B cell (primary cell): ENCODE data around the gene CACNG6. TPM values are rescaled to one million over a fixed set of nuclear protein-coding genes. Genes with fewer than 3 reads are reported as not detected.

Experiments used
- ATAC-seq: fragments of 200-7000 bp; cut with Tn5 transposase; one replicate; pipeline ENCODE4 v1.10.0; 2021; ENCODE audit warnings: low read depth, mild to moderate bottlenecking, moderate number of reproducible peaks, moderate library complexity
- CTCF ChIA-PET: fragments of 350-600 bp; sonication (Branson Sonifier 250); formaldehyde crosslinking; loops from one replicate; lab custom pipeline; 2021; ENCODE audit warnings: antibody characterized with exemption, inconsistent platforms; lab: Charles Lee
- POLR2A ChIA-PET: fragments of 350-600 bp; sonication (Branson Sonifier 250); formaldehyde crosslinking; loops from one replicate; lab custom pipeline; 2021; ENCODE audit warnings: antibody characterized with exemption; lab: Charles Lee
- DNase-seq: peaks from one replicate; pipeline ENCODE4 v3.0.0; 2013
- H2AFZ ChIP-seq: 2 replicates; pipeline ENCODE4 v1.6.1; 2012; ENCODE audit warnings: mild to moderate bottlenecking, low read depth, low read length; ENCODE audit not compliant: insufficient read depth, poor library complexity, severe bottlenecking
- H3K27ac ChIP-seq, 2 donors: 1 replicate in 1 of 2; 2 replicates in 1 of 2; pipeline ENCODE4 v1.5.1; 2012 to 2013; ENCODE audit warnings: low read length in 2 of 2, mild to moderate bottlenecking in 2 of 2, moderate library complexity in 1 of 2
- H3K27me3 ChIP-seq, 4 experiments: fragments of 200-600 bp in 1 of 4; sonication (generic) in 1 of 4; replicated peaks in 1 of 4; 1 replicate in 2 of 4; 2 replicates in 2 of 4; pipeline versions ENCODE4 v1.6.1 to v1.7.0; 2013 to 2016; ENCODE audit warnings: low read length in 3 of 4, mild to moderate bottlenecking in 2 of 4, mixed read lengths in 1 of 4, moderate library complexity in 1 of 4; ENCODE audit not compliant: insufficient read depth in 4 of 4, control insufficient read depth in 3 of 4; ENCODE audit errors: control extremely low read depth in 1 of 4
- H3K36me3 ChIP-seq, 2 experiments: replicated peaks in 1 of 2; 1 replicate in 1 of 2; 2 replicates in 1 of 2; pipeline versions ENCODE4 v1.6.1 to v1.7.1; 2013; ENCODE audit warnings: low read length in 1 of 2; ENCODE audit not compliant: insufficient read depth in 2 of 2, control insufficient read depth in 1 of 2; ENCODE audit errors: control extremely low read depth in 1 of 2, extremely low read depth in 1 of 2
- H3K4me1 ChIP-seq, 2 donors: fragments of 200-600 bp in 1 of 2; sonication (generic) in 1 of 2; 1 replicate in 1 of 2; 2 replicates in 1 of 2; pipeline versions ENCODE4 v1.5.1 to v1.6.1; 2013 to 2017; ENCODE audit warnings: low read length in 2 of 2; ENCODE audit not compliant: control insufficient read depth in 2 of 2, insufficient read depth in 2 of 2
- H3K4me2 ChIP-seq: replicated peaks from 2 replicates; pipeline ENCODE3; 2012; ENCODE audit warnings: mild to moderate bottlenecking, low read depth, low read length; ENCODE audit not compliant: poor library complexity, severe bottlenecking
- H3K4me3 ChIP-seq, 5 experiments: fragments of 200-600 bp in 1 of 5; sonication (generic) in 1 of 5; 1 replicate in 3 of 5; 2 replicates in 2 of 5; pipeline versions ENCODE4 v1.5.1 to v1.7.0; 2011 to 2016; ENCODE audit warnings: low read length in 4 of 5, mild to moderate bottlenecking in 4 of 5, low read depth in 2 of 5, control low read depth in 1 of 5, moderate library complexity in 1 of 5; ENCODE audit not compliant: insufficient read depth in 1 of 5; ENCODE audit errors: control extremely low read depth in 1 of 5, extremely low read depth in 1 of 5
- H3K79me2 ChIP-seq: fragments of 200-600 bp; sonication (generic); one replicate; pipeline ENCODE4 v1.6.0; 2016; ENCODE audit warnings: low read length; ENCODE audit not compliant: control insufficient read depth, insufficient read depth
- H3K9ac ChIP-seq: fragments of 200-600 bp; sonication (generic); 2 replicates; pipeline ENCODE4 v1.6.1; 2017; ENCODE audit warnings: mild to moderate bottlenecking, low read length, moderate library complexity
- H3K9me3 ChIP-seq, 3 donors: one replicate each; pipeline versions ENCODE4 v1.6.1 to v1.7.1; 2013; ENCODE audit warnings: low read length in 2 of 3; ENCODE audit not compliant: control insufficient read depth in 2 of 3, insufficient read depth in 1 of 3; ENCODE audit errors: control extremely low read depth in 1 of 3
- H4K20me1 ChIP-seq: 2 replicates; pipeline ENCODE4 v1.6.0; 2012; ENCODE audit warnings: mild to moderate bottlenecking, low read length; ENCODE audit not compliant: insufficient read depth, control insufficient read depth, poor library complexity, severe bottlenecking
- H3K27ac Mint-ChIP-seq: one replicate; pipeline ENCODE4 v1.8.0; 2021; ENCODE audit warnings: mixed read lengths
- H3K27me3 Mint-ChIP-seq: one replicate; pipeline ENCODE4 v1.8.0; 2021; ENCODE audit warnings: mixed read lengths
- H3K4me1 Mint-ChIP-seq: one replicate; pipeline ENCODE4 v1.8.0; 2021; ENCODE audit warnings: mixed read lengths
- H3K4me3 Mint-ChIP-seq: one replicate; pipeline ENCODE4 v1.8.0; 2021; ENCODE audit warnings: mixed read lengths
- H3K9me3 Mint-ChIP-seq: one replicate; pipeline ENCODE4 v1.8.0; 2022; ENCODE audit warnings: mixed read lengths; ENCODE audit not compliant: insufficient read depth
- EZH2 ChIP-seq: IDR thresholded peaks from 2 replicates; pipeline ENCODE4 v1.6.1; 2012; ENCODE audit warnings: borderline replicate concordance, low read depth, mild to moderate bottlenecking, moderate library complexity, low read length; ENCODE audit not compliant: insufficient read depth, poor library complexity, severe bottlenecking
- WGBS: methylation state at CpG from one replicate; pipeline ENCODE4 v1.1.5; 2013; ENCODE audit warnings: missing lambda C conversion rate; ENCODE audit not compliant: insufficient coverage; 5-methylcytosine and 5-hydroxymethylcytosine counted together
- intact Hi-C: fragments of 100-400 bp; cut with micrococcal nuclease; formaldehyde crosslinking; loops from one replicate; pipeline ENCODE4 v1.10.0; 2022
- polyA plus RNA-seq: library from polyadenylated mRNA; depleted of rRNA; stranded (reverse); fragments of >200 nt; gene quantifications from 2 replicates; pipeline ENCODE4 v1.2.3, GENCODE V29; 2012
- total RNA-seq, 2 donors: library from RNA; stranded (reverse); fragments of 120-200 nt in 1 of 2; gene quantifications; 1 replicate in 1 of 2; 2 replicates in 1 of 2; pipeline versions ENCODE4 v1.2.3 to v1.2.4, GENCODE V29; 2013 to 2022
- TF ChIP-seq, protein P1 (sequence below): fragments of 200-600 bp; IDR thresholded peaks from one replicate; pipeline ENCODE4 v1.8.0; 2022; ENCODE audit warnings: antibody characterized with exemption, mild to moderate bottlenecking

The CACNG6 gene
- total and polyA plus RNA-seq, 2 donors (not counting 1 experiment from before 2014, with no cell fraction given) = not detected

DNA sequence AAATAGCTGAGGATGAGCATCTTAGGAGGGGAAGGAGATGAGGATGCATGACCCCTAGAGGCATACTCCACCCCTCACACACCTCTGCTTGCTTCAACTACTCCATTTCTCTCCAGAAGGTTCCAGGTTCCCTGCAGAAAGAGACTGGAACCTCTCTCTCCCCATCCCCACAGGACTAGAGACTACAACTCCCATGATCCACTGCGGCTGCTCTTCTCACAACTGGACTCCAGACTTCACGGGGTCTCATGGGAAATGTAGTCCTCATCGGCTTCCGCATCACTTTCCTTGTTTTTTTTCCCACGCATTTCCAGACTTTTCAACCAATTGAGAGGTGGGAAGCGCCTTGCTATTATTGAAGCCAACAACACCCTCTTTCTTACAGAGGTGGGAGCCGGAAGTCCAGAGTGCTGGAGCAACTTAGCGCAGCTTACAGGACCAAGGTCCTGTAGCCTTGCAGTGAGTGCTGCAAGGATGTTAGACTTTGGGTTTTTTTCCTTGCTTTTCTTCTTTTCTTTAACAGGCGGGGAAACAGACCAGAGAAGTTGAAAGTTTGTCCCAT is 13.9 kb upstream of the CACNG6 start:
- H3K27me3 ChIP-seq = peaks cover 0 to 58% (median 30%) of the 10 kb centered on the region in 4 experiments
- Mint-ChIP-seq H3K27ac (peak overlapping the region; percentile 11), H3K4me3 (peak overlapping the region; percentile 86), H3K4me1 (peaks cover 19% of the 10 kb centered on the region), H3K9me3 (no peaks in the 10 kb centered on the region), H3K27me3 (peaks cover 50% of the 10 kb centered on the region)
- H2AFZ ChIP-seq = peak overlapping the region; percentile 72
- intact Hi-C loops = no loop called here
- TF ChIP-seq, protein P1, sequence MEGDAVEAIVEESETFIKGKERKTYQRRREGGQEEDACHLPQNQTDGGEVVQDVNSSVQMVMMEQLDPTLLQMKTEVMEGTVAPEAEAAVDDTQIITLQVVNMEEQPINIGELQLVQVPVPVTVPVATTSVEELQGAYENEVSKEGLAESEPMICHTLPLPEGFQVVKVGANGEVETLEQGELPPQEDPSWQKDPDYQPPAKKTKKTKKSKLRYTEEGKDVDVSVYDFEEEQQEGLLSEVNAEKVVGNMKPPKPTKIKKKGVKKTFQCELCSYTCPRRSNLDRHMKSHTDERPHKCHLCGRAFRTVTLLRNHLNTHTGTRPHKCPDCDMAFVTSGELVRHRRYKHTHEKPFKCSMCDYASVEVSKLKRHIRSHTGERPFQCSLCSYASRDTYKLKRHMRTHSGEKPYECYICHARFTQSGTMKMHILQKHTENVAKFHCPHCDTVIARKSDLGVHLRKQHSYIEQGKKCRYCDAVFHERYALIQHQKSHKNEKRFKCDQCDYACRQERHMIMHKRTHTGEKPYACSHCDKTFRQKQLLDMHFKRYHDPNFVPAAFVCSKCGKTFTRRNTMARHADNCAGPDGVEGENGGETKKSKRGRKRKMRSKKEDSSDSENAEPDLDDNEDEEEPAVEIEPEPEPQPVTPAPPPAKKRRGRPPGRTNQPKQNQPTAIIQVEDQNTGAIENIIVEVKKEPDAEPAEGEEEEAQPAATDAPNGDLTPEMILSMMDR = no peak
- no peak for TF ChIP-seq EZH2
- peak overlapping the region; percentile 58 for H3K9ac ChIP-seq
- peaks cover 21 to 28% of the 10 kb centered on the region in 2 donors for H3K4me1 ChIP-seq
- peak; percentile 81 for DNase-seq
- 3% methylated on average over 5 of the region's 9 CpGs for WGBS
- peaks cover 0 to 53% (median 11%) of the 10 kb centered on the region in 3 donors for H3K9me3 ChIP-seq
- peak; percentile 94 for ATAC-seq
- no peaks in the 10 kb centered on the region for H3K36me3 ChIP-seq
- no peak overlapping the region for H3K27ac ChIP-seq
- peak overlapping the region; percentile 82 for H3K4me2 ChIP-seq
- ChIA-PET CTCF (no interaction called here), POLR2A (no interaction called here)
- peak overlapping the region in 4 of 5 experiments; percentile 46 to 67 (median 52) for H3K4me3 ChIP-seq
- H4K20me1 ChIP-seq = no peaks in the 10 kb centered on the region
- H3K79me2 ChIP-seq = no peaks in the 10 kb centered on the region

DNA sequence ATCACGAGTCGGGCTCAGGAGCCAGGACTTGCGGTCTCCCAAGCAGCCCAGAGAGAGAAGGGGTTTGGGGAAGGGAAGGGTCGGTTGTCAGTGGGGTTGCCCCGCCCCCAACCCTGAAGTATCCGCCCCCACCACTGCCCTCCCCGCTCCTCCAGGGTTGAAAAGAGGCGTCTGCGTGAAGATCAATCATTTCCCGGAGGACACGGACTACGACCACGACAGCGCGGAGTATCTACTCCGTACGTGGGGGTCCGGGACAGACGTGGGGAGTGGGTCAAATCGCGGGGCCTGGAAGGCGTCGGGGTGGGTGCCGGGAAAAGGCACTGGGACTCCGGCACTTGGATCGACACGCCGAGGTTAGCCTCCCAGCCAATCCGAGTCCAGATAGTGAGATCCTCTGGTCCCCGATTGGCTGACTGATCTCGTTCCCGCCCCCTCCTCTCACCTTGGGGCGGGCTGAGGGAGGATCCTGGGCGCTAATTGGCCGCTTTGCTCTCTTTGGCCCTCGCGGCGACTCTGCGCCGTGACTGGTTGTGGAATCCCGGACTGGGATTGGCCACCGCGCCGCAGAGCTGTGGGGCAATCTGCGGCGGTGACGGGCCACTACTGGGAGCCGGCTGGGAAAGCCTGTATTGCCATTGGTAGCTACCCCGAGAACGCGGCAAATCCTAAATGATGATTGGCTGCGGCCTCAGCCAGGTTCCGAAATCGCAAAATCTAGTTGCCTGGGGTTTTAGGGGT is 13.3 kb upstream of the CACNG6 start:
- POLR2A ChIA-PET = no interaction called here

More for the DNA sequence above, 13.3 kb upstream of the CACNG6 start:
- Mint-ChIP-seq H3K27me3 (peaks cover 50% of the 10 kb centered on the region), H3K4me1 (peaks cover 19% of the 10 kb centered on the region), H3K27ac (peak overlapping the region; percentile 11), H3K4me3 (peak overlapping the region; percentile 86), H3K9me3 (peaks cover 2% of the 10 kb centered on the region)
- no peaks in the 10 kb centered on the region for H3K79me2 ChIP-seq
- intact Hi-C loops = no loop called here
- H3K9me3 ChIP-seq = peaks cover 0 to 49% (median 11%) of the 10 kb centered on the region in 3 donors
- ATAC-seq = no peak
- peaks cover 0 to 60% (median 30%) of the 10 kb centered on the region in 4 experiments for H3K27me3 ChIP-seq
- H3K4me1 ChIP-seq = peaks cover 21 to 28% of the 10 kb centered on the region in 2 donors
- no peak for DNase-seq
- WGBS = 19% methylated on average over 49 of the region's 54 CpGs
- CTCF ChIA-PET = no interaction called here
- H2AFZ ChIP-seq = peak overlapping the region; percentile 72
- peak overlapping the region in 4 of 5 experiments; percentile 46 to 67 (median 52) for H3K4me3 ChIP-seq
- H3K9ac ChIP-seq = peak overlapping the region; percentile 58
- no peaks in the 10 kb centered on the region for H3K36me3 ChIP-seq
- peak overlapping the region; percentile 82 for H3K4me2 ChIP-seq
- TF ChIP-seq EZH2 = no peak
- TF ChIP-seq, protein P1 = no peak
- no peaks in the 10 kb centered on the region for H4K20me1 ChIP-seq
- no peak overlapping the region for H3K27ac ChIP-seq
